ENCODE results near the gene RAD1.
A peak's percentile ranks its signal among the peaks of the same experiment; 100 is the strongest.

RAD1 gene

DNA sequence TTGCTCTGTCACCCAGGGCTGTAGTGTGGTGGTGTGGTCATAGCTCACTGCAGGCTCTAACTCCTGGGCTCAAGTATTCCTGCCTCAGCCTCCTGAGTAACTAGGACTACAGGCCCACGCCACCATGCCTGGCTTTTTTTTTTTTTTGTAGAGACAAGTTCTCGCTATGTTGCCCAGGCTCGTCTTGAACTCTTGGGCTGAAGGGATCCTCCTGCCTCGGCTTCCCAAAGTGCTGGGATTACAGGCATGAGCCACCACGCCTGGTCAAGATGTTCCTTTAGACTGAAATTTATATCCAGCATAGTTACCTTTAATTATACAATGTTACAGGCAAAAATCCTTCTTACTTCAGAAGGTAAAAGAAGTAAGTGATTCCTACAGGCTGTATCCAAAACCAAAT lies 12.5 kb upstream of the RAD1 start:
- TF ChIP-seq, protein P1, sequence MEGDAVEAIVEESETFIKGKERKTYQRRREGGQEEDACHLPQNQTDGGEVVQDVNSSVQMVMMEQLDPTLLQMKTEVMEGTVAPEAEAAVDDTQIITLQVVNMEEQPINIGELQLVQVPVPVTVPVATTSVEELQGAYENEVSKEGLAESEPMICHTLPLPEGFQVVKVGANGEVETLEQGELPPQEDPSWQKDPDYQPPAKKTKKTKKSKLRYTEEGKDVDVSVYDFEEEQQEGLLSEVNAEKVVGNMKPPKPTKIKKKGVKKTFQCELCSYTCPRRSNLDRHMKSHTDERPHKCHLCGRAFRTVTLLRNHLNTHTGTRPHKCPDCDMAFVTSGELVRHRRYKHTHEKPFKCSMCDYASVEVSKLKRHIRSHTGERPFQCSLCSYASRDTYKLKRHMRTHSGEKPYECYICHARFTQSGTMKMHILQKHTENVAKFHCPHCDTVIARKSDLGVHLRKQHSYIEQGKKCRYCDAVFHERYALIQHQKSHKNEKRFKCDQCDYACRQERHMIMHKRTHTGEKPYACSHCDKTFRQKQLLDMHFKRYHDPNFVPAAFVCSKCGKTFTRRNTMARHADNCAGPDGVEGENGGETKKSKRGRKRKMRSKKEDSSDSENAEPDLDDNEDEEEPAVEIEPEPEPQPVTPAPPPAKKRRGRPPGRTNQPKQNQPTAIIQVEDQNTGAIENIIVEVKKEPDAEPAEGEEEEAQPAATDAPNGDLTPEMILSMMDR (IDR thresholded peaks at IDR 0.05): no peak
- no peak for TF ChIP-seq ZFX (IDR thresholded peaks at IDR 0.05; ENCODE audit: borderline replicate concordance)
- H3K27ac ChIP-seq: no peak overlapping the region; the same call in 1 of the 2 replicates

DNA sequence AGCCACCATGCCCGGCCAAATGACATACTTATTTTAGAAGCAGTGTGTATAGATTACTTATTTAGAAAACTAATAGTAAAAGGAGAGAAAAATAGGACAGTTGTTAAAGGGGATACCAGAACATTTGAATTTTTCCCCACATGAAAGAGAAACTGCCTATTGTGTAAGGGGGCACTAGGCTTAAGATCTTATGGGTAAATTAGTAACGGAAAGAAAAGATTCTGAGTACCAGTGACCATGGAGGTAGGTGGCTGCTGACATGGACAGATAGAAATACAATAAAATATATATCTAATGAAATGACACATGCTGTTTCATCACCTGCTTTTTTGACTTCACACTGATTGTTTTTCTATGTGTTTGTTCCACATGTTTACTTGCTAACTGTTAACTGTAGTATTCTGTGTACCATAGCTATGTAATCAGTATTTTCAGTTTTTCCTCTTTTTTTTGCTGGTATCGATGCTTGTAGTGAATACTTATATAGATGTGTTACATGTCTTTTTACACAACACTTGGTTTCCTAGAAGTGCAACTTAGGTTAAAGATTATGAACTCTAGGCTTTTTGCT lies 11.1 kb upstream of the RAD1 start:
- no peak overlapping the region for H3K27ac ChIP-seq

DNA sequence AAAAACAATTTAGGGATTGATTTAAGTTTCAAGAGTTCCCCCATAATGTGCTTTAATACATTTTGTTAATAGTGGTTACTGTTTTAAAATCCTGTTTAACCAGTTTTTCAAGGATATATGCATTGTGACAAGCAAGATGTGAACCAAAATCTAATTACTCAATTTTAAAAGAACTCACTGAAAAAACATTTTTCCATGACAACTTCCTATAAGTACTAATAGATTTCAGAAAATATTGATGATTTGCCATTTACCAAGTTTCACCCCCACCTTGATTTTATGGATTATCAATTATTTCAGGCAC lies 9.1 kb upstream of the RAD1 start:
- TF ChIP-seq, protein P1 (IDR thresholded peaks at IDR 0.05): no peak
- TF ChIP-seq ZFX (IDR thresholded peaks at IDR 0.05; ENCODE audit: borderline replicate concordance): no peak
- peak overlapping the region; percentile 31 for H3K27ac ChIP-seq

More for the DNA sequence above, 11.1 kb upstream of the RAD1 start:
- TF ChIP-seq, protein P1 (IDR thresholded peaks at IDR 0.05): no peak
- TF ChIP-seq ZFX (IDR thresholded peaks at IDR 0.05; ENCODE audit: borderline replicate concordance): no peak

DNA sequence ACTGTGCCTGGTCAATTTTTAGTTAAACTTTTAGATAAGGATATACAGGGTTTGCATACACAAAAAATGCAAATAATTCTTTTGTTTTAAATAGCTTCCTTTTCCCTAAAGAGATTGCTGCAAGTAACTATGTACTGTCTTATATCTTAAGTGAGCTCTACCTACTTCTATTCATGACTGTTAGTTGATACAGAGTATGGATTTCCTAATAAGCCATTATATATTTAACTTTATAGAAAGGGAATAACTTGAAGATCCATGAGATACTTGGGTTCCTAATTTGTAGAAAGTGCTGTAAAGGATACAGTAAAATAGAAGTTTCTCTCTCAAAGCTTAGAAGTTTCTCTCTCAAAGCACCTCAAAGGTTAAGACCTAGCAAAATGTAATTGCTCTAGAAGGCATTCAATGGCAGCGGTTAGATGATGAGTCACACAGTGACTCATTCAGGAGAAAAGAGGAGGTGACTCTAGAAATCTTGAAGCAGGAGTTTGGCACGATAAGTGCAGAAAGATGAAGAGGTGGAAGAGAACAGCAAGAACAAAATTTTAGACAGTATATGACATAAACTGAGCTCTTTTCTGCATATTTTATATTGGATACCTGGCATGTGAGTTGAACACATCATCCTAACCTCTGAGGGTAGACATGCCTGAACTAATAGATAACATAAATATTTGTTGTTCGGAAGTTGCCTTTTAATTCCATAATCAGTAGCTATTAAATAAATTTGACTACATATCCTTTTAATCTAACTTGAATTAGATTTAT lies 8.6 kb upstream of the RAD1 start:
- no peak for TF ChIP-seq ZFX (IDR thresholded peaks at IDR 0.05; ENCODE audit: borderline replicate concordance)
- TF ChIP-seq, protein P1 (IDR thresholded peaks at IDR 0.05): no peak
- H3K27ac ChIP-seq: peak overlapping the region; percentile 31

DNA sequence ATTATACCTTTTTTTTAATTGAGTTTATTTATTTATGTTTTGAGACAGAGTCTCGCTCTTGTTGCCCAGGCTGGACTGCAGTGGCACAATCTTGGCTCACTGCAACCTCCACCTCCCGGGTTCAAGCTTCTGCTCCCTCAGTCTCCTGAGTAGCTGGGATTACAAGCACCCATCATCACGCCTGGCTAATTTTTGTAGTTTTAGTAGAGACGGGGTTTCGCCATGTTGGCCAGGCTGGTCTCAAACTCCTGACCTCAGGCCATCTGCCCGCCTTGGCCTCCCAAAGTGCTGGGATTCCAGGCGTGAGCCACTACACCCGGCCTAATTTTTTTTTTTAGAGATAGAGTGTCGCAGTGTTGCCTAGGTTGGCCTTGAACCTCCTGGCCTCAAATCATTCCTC lies 8.0 kb upstream of the RAD1 start:
- peak overlapping the region; percentile 31 for H3K27ac ChIP-seq

DNA sequence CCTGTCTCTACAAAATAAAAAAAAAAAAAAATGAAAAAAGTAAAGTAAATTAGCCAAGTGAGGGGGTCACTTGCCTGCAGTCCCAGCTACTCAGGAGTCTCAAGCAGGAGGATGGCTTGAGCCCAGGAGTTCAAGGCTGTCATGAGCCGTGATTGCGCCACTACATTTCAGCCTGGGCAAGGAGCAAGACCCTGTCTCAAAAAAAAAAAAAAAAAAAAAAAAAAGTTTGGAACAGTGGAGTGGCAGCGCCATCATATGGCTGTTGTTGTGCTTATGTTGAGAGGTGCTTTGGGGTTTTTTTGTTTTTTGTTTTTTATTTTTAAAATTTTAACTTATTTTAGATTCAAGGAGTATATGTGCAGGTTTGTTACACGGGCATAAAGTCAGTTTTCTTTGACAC lies 3.8 kb upstream of the RAD1 start:
- H3K27ac ChIP-seq: no peak overlapping the region
- TF ChIP-seq ZFX (IDR thresholded peaks at IDR 0.05; ENCODE audit: borderline replicate concordance): no peak
- TF ChIP-seq, protein P1 (IDR thresholded peaks at IDR 0.05): no peak

DNA sequence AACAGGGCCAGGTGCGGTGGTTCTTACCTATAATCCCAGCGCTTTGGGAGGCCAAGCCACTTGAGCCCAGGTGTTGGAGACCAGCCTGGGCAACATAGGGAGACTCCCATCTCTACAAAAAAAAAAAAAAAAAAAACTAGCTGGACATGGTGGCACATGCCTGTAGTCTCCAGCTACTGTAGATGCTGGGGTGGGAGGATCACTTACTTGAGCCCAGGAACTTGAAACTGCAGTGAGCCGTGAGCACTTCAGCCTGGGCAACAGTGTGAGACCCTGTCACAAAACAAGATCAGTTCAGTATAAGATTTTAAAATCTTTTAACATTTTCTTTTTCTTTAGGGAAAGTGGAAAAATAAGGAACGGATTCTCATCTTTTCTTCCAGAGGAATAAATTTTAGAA lies 2.7 kb upstream of the RAD1 start:
- TF ChIP-seq, protein P1 (IDR thresholded peaks at IDR 0.05): no peak
- no peak for TF ChIP-seq ZFX (IDR thresholded peaks at IDR 0.05; ENCODE audit: borderline replicate concordance)
- H3K27ac ChIP-seq: no peak overlapping the region; the same call in 1 of the 2 replicates

Data from 22Rv1 (cell line).